ENCODE data around the gene WDR49.

WDR49 gene

GRCh38 chr3:167502401-167502800, 151.3 kb downstream of the WDR49 start:
- Histone ChIP-seq H3K27me3 (replicated peaks in 2 of 5; ENCODE audit: control insufficient read depth in 4 of 5, insufficient read depth in 5 of 5, low read length in 4 of 5) (no peaks in the 10 kb centered on the region), H3K36me3 (ENCODE audit: control insufficient read depth in 4 of 4, insufficient read depth in 4 of 4, low read length in 3 of 4) (peaks cover 0 to 8% (median under 1%) of the 10 kb centered on the region in 4 experiments), H3K4me3 (ENCODE audit: control insufficient read depth in 1 of 7, extremely low read depth in 1 of 7, insufficient read depth in 4 of 7, low read depth in 2 of 7, low read length in 6 of 7) (no peak overlapping the region), H3K27ac (ENCODE audit: insufficient read depth in 1 of 2, low read depth in 1 of 2, low read length in 2 of 2, poor library complexity in 1 of 2, severe bottlenecking in 2 of 2) (no peak overlapping the region), H3K9me3 (ENCODE audit: control extremely low read depth in 1 of 5, control insufficient read depth in 4 of 5, insufficient read depth in 2 of 5, low read depth in 1 of 5, low read length in 4 of 5) (no peaks in the 10 kb centered on the region), H3K4me1 (ENCODE audit: control extremely low read depth in 1 of 4, control insufficient read depth in 4 of 4, insufficient read depth in 4 of 4, low read length in 3 of 4) (peaks cover 0 to 16% (median 6%) of the 10 kb centered on the region in 4 experiments)
- DNase-seq, result peak in 2 of 3 donors; percentile 9 to 37
- POLR2A ChIA-PET, result no interaction called here
- CTCF ChIA-PET, result no interaction called here
- 96% methylated on average over 2 of the region's 2 CpGs for WGBS (ENCODE audit: insufficient coverage)

DNA sequence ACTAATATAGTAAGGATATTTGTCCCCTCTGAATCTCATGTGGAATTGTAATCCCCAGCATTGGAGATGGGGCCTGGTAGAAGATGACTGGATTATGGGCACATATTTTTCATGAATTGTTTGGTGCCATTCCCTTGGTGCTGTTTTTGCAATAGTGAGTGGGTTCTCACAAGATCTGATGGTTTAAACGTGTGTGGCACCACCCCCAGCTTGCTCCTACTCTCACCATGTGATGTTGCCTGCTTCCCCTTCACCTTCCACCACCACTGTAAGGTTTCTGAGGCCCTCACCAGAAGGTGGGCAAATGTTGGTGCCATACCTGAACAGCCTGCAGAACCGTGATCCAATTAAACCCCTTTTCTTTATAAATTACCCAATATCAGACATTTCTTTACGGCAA, 151.8 kb downstream of the WDR49 start:
- no peak overlapping the region for H3K27ac ChIP-seq (ENCODE audit: insufficient read depth in 1 of 2, low read depth in 1 of 2, low read length in 2 of 2, poor library complexity in 1 of 2, severe bottlenecking in 2 of 2)
- POLR2A ChIA-PET, result no interaction called here
- H3K4me1 ChIP-seq (ENCODE audit: control extremely low read depth in 1 of 4, control insufficient read depth in 4 of 4, insufficient read depth in 4 of 4, low read length in 3 of 4), result peaks cover 0 to 17% (median 6%) of the 10 kb centered on the region in 4 experiments
- no peaks in the 10 kb centered on the region for H3K9me3 ChIP-seq (ENCODE audit: control extremely low read depth in 1 of 5, control insufficient read depth in 4 of 5, insufficient read depth in 2 of 5, low read depth in 1 of 5, low read length in 4 of 5)
- H3K36me3 ChIP-seq (ENCODE audit: control insufficient read depth in 4 of 4, insufficient read depth in 4 of 4, low read length in 3 of 4), result peaks cover 0 to 8% (median under 1%) of the 10 kb centered on the region in 4 experiments
- CTCF ChIA-PET, result no interaction called here
- no peak for DNase-seq
- no peaks in the 10 kb centered on the region for H3K27me3 ChIP-seq (replicated peaks in 2 of 5; ENCODE audit: control insufficient read depth in 4 of 5, insufficient read depth in 5 of 5, low read length in 4 of 5)
- 100% methylated on average over 2 of the region's 3 CpGs for WGBS (ENCODE audit: insufficient coverage)
- H3K4me3 ChIP-seq (ENCODE audit: control insufficient read depth in 1 of 7, extremely low read depth in 1 of 7, insufficient read depth in 4 of 7, low read depth in 2 of 7, low read length in 6 of 7), result no peak overlapping the region

DNA sequence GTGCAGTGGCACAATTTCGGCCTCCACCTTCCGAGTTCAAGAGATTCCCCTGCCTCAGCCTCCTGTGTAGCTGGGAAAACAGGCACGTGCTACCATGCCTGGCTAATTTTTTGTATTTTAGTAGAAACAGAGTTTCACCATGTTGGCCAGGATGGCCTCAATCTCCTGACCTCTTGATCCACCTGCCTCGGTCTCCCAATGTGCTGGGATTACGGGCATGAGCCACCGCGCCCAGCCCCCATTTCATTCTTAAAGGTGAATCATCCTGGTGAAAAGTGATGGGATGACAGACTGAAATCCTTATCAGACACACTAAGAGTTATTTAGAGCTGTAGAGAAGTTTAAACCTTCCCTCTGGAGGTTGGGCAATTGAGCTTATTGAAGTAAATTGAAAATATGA, 155.8 kb downstream of the WDR49 start:
- no peak for DNase-seq
- Histone ChIP-seq H3K27me3 (replicated peaks in 2 of 5; ENCODE audit: control insufficient read depth in 4 of 5, insufficient read depth in 5 of 5, low read length in 4 of 5) (no peaks in the 10 kb centered on the region), H3K27ac (ENCODE audit: insufficient read depth in 1 of 2, low read depth in 1 of 2, low read length in 2 of 2, poor library complexity in 1 of 2, severe bottlenecking in 2 of 2) (no peak overlapping the region), H3K4me3 (ENCODE audit: control insufficient read depth in 1 of 7, extremely low read depth in 1 of 7, insufficient read depth in 4 of 7, low read depth in 2 of 7, low read length in 6 of 7) (no peak overlapping the region), H3K9me3 (ENCODE audit: control extremely low read depth in 1 of 5, control insufficient read depth in 4 of 5, insufficient read depth in 2 of 5, low read depth in 1 of 5, low read length in 4 of 5) (no peaks in the 10 kb centered on the region), H3K36me3 (ENCODE audit: control insufficient read depth in 4 of 4, insufficient read depth in 4 of 4, low read length in 3 of 4) (peaks cover 0 to 2% (median under 1%) of the 10 kb centered on the region in 4 experiments), H3K4me1 (ENCODE audit: control extremely low read depth in 1 of 4, control insufficient read depth in 4 of 4, insufficient read depth in 4 of 4, low read length in 3 of 4) (peaks cover 0 to 16% (median 4%) of the 10 kb centered on the region in 4 experiments)
- POLR2A ChIA-PET, result no interaction called here
- 100% methylated on average over 2 of the region's 7 CpGs for WGBS (ENCODE audit: insufficient coverage)
- CTCF ChIA-PET, result no interaction called here

DNA sequence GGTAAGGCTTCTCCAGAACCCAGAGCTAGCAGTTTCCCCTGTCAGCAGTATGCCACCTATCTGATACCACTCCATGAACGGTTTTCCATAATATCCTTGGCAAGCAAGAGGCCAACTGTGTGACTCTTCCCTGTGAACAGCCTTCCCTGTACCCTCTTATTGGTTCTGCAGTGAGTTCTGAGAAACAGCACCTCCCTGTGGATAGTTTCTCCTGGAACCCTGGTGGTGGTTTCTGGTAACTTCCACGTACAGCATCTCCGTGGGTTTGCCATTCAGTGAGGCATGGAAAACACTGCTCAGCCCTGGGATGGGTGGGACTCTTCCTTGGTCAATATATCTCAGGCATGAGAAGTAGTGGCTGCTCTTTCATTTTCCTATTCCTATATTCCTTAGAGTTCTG, 160.5 kb downstream of the WDR49 start:
- no peaks in the 10 kb centered on the region for H3K36me3 ChIP-seq (ENCODE audit: control insufficient read depth in 4 of 4, insufficient read depth in 4 of 4, low read length in 3 of 4)
- 89% methylated on average over 1 of the region's 3 CpGs for WGBS (ENCODE audit: insufficient coverage)
- H3K9me3 ChIP-seq (ENCODE audit: control extremely low read depth in 1 of 5, control insufficient read depth in 4 of 5, insufficient read depth in 2 of 5, low read depth in 1 of 5, low read length in 4 of 5), result no peaks in the 10 kb centered on the region
- no peaks in the 10 kb centered on the region for H3K27me3 ChIP-seq (replicated peaks in 2 of 5; ENCODE audit: control insufficient read depth in 4 of 5, insufficient read depth in 5 of 5, low read length in 4 of 5)
- peak in 1 of 3 donors; percentile 9 for DNase-seq
- ChIA-PET POLR2A (no interaction called here), CTCF (no interaction called here)
- H3K27ac ChIP-seq (ENCODE audit: insufficient read depth in 1 of 2, low read depth in 1 of 2, low read length in 2 of 2, poor library complexity in 1 of 2, severe bottlenecking in 2 of 2), result no peak overlapping the region
- H3K4me1 ChIP-seq (ENCODE audit: control extremely low read depth in 1 of 4, control insufficient read depth in 4 of 4, insufficient read depth in 4 of 4, low read length in 3 of 4), result peaks cover 0 to 11% (median 6%) of the 10 kb centered on the region in 4 experiments
- H3K4me3 ChIP-seq (ENCODE audit: control insufficient read depth in 1 of 7, extremely low read depth in 1 of 7, insufficient read depth in 4 of 7, low read depth in 2 of 7, low read length in 6 of 7), result no peak overlapping the region

DNA sequence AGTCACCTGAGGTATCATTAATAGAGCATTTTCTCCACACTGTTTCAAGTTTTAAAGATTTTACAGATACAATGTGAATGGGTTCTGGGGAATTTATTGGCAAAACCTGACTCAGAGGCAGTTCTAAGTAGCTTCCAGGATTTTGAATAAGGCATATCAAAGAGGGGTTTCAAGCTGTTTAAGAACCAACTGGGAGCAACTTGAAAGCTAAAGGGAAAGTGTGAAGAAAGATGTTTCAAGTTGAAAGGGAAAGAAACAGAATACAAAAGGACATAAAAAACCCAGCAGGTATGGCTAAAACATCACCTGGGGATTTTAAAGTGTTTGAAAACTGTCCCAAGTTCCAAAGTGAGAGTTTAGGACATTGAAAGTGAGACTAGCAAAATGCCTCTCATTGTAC, 162.1 kb downstream of the WDR49 start:
- H3K4me1 ChIP-seq (ENCODE audit: control extremely low read depth in 1 of 4, control insufficient read depth in 4 of 4, insufficient read depth in 4 of 4, low read length in 3 of 4), result peaks cover 0 to 11% (median 4%) of the 10 kb centered on the region in 4 experiments
- ChIA-PET POLR2A (no interaction called here), CTCF (no interaction called here)
- H3K4me3 ChIP-seq (ENCODE audit: control insufficient read depth in 1 of 7, extremely low read depth in 1 of 7, insufficient read depth in 4 of 7, low read depth in 2 of 7, low read length in 6 of 7), result no peak overlapping the region
- no peak for DNase-seq
- no peak overlapping the region for H3K27ac ChIP-seq (ENCODE audit: insufficient read depth in 1 of 2, low read depth in 1 of 2, low read length in 2 of 2, poor library complexity in 1 of 2, severe bottlenecking in 2 of 2)
- no peaks in the 10 kb centered on the region for H3K36me3 ChIP-seq (ENCODE audit: control insufficient read depth in 4 of 4, insufficient read depth in 4 of 4, low read length in 3 of 4)
- peaks cover 0 to 3% (median 0%) of the 10 kb centered on the region in 5 experiments for H3K9me3 ChIP-seq (ENCODE audit: control extremely low read depth in 1 of 5, control insufficient read depth in 4 of 5, insufficient read depth in 2 of 5, low read depth in 1 of 5, low read length in 4 of 5)
- H3K27me3 ChIP-seq (replicated peaks in 2 of 5; ENCODE audit: control insufficient read depth in 4 of 5, insufficient read depth in 5 of 5, low read length in 4 of 5), result no peaks in the 10 kb centered on the region

- no peak overlapping the region for H3K4me3 ChIP-seq (ENCODE audit: control insufficient read depth in 1 of 7, extremely low read depth in 1 of 7, insufficient read depth in 4 of 7, low read depth in 2 of 7, low read length in 6 of 7)
- 100% methylated on average over 1 of the region's 1 CpG for WGBS (ENCODE audit: insufficient coverage)
- ChIA-PET CTCF (interaction anchor here (1.7 kb wide), 1 partner anchor 14 kb away, joined by 3 read pairs; no protein-coding TSS in a partner anchor), POLR2A (interaction anchor here (0.6 kb wide), 1 partner anchor 16 kb away, joined by 3 read pairs; no protein-coding TSS in a partner anchor)
- H3K36me3 ChIP-seq (ENCODE audit: control insufficient read depth in 4 of 4, insufficient read depth in 4 of 4, low read length in 3 of 4), result no peaks in the 10 kb centered on the region
- H3K27me3 ChIP-seq (replicated peaks in 2 of 5; ENCODE audit: control insufficient read depth in 4 of 5, insufficient read depth in 5 of 5, low read length in 4 of 5), result no peaks in the 10 kb centered on the region
- peaks cover 0 to 11% (median 4%) of the 10 kb centered on the region in 4 experiments for H3K4me1 ChIP-seq (ENCODE audit: control extremely low read depth in 1 of 4, control insufficient read depth in 4 of 4, insufficient read depth in 4 of 4, low read length in 3 of 4)
- no peak for DNase-seq
- peaks cover 0 to 11% (median 0%) of the 10 kb centered on the region in 5 experiments for H3K9me3 ChIP-seq (ENCODE audit: control extremely low read depth in 1 of 5, control insufficient read depth in 4 of 5, insufficient read depth in 2 of 5, low read depth in 1 of 5, low read length in 4 of 5)
- no peak overlapping the region for H3K27ac ChIP-seq (ENCODE audit: insufficient read depth in 1 of 2, low read depth in 1 of 2, low read length in 2 of 2, poor library complexity in 1 of 2, severe bottlenecking in 2 of 2)
Observed at GRCh38 chr3:167489571-167489970, 164.2 kb downstream of the WDR49 start.

DNA sequence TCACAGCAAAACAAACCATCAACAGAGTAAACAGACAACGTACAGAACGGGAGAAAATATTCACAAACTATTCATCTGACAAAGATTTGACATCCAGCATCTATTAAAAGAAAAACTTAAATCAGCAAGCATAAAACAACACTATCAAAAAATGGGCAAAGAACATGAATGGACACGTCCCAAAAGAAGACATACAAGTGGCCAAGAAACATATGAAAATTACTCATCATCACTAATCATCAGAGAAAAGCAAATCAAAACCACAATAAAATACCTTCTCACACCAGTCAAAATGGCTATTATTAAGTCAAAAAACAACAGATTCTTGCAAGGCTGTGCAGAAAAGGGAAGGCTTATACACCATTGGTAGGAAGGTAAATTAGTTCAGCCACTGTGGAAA, 166.2 kb downstream of the WDR49 start:
- H3K4me3 ChIP-seq (ENCODE audit: control insufficient read depth in 1 of 7, extremely low read depth in 1 of 7, insufficient read depth in 4 of 7, low read depth in 2 of 7, low read length in 6 of 7), result no peak overlapping the region
- ChIA-PET POLR2A (no interaction called here), CTCF (no interaction called here)
- H3K27ac ChIP-seq (ENCODE audit: insufficient read depth in 1 of 2, low read depth in 1 of 2, low read length in 2 of 2, poor library complexity in 1 of 2, severe bottlenecking in 2 of 2), result no peak overlapping the region
- H3K36me3 ChIP-seq (ENCODE audit: control insufficient read depth in 4 of 4, insufficient read depth in 4 of 4, low read length in 3 of 4), result no peaks in the 10 kb centered on the region
- WGBS (ENCODE audit: insufficient coverage), result no CpG with 5 or more reads among the region's 3 CpGs
- peaks cover 0 to 11% (median 0%) of the 10 kb centered on the region in 5 experiments for H3K9me3 ChIP-seq (ENCODE audit: control extremely low read depth in 1 of 5, control insufficient read depth in 4 of 5, insufficient read depth in 2 of 5, low read depth in 1 of 5, low read length in 4 of 5)
- H3K4me1 ChIP-seq (ENCODE audit: control extremely low read depth in 1 of 4, control insufficient read depth in 4 of 4, insufficient read depth in 4 of 4, low read length in 3 of 4), result peaks cover 0 to 13% (median 6%) of the 10 kb centered on the region in 4 experiments
- no peak for DNase-seq
- H3K27me3 ChIP-seq (replicated peaks in 2 of 5; ENCODE audit: control insufficient read depth in 4 of 5, insufficient read depth in 5 of 5, low read length in 4 of 5), result no peaks in the 10 kb centered on the region
